ENCODE data around the gene CFDP1.

CFDP1 gene

DNA sequence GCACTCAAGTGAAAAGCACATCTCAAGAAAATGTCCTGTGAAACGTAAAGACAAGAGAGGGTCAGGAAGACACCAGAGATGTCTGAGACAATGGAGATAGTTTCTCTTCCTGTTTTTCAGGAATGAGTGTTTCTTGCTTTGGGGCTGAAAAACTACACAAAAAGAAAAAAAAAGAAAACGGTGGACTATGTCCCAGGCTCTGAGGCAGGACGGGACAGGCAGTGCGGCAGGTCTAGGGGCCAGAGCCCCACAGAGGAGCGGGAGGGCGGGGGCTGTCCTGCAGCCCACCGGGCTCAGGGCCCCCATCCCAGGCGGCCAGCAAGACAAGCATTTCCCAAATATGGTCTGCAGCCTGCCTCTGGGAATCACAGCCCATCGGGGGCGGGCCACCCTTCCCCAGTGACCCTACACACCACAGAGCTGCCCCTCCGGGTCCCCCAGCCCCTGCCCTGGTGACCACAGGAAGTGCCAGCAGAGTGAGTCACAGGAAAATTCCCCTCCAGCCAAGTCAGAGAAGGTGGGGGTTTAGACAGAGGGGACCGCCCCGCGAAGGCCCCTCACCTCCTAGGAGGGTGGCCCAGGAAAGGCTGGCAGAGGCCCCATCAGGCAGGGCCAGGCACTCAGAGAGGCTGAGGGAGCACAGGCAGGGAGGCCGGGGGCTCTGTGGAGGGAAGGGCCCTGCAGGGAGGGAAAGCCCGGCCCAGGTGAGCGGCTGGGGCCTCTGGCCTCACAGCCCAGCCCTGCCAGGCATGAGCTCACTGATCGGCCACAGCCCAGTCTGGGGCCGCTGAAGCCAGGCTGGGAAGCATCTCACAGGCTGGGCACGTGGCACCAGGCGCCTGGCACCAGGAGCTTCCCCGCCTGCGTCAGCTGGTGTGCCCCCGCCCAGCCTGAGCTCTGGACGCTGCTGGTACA lies 188.2 kb downstream of the CFDP1 start:
- DNase-seq (ENCODE audit: low spot score), result no peak
- in situ Hi-C loops (cut with MboI; ENCODE audit: low sequenced_read_pairs, unreplicated experiment), result no loop called here
- TF ChIP-seq, protein P1, sequence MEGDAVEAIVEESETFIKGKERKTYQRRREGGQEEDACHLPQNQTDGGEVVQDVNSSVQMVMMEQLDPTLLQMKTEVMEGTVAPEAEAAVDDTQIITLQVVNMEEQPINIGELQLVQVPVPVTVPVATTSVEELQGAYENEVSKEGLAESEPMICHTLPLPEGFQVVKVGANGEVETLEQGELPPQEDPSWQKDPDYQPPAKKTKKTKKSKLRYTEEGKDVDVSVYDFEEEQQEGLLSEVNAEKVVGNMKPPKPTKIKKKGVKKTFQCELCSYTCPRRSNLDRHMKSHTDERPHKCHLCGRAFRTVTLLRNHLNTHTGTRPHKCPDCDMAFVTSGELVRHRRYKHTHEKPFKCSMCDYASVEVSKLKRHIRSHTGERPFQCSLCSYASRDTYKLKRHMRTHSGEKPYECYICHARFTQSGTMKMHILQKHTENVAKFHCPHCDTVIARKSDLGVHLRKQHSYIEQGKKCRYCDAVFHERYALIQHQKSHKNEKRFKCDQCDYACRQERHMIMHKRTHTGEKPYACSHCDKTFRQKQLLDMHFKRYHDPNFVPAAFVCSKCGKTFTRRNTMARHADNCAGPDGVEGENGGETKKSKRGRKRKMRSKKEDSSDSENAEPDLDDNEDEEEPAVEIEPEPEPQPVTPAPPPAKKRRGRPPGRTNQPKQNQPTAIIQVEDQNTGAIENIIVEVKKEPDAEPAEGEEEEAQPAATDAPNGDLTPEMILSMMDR (IDR thresholded peaks at IDR 0.05; ENCODE audit: borderline replicate concordance, control extremely low read depth, extremely low read depth, insufficient read depth, missing control alignments), result no peak

DNA sequence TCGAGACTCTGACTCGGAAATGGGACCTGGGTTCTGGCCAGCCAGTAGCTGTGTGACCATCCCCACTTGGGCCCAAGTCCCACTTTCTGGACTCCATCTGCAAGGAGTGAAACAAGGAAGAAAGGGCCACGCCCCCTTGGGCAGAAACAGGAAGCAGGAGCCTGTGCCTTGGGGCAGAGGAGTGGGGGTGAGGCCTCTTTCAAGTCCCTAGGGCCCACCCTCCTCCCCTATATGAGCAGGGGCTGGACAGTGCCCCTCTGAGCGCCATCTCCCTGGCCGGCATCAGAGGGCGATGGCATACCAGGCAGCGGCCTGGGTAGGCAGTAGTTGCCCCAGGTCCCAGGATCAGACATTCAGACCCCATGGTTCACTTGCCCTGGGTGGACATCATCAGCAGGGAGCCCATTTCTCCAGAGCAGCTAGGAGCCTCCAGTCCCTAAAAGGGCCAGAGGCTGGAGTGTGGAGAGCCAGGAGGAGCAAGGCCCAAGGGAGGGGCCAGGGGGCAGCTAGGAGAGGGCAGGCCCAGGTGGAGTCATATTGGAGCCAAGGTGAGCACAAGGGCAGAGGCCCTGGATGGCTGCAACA lies 189.0 kb downstream of the CFDP1 start:
- DNase-seq (ENCODE audit: low spot score), result no peak
- in situ Hi-C loops (cut with MboI; ENCODE audit: low sequenced_read_pairs, unreplicated experiment), result no loop called here
- TF ChIP-seq, protein P1 (IDR thresholded peaks at IDR 0.05; ENCODE audit: borderline replicate concordance, control extremely low read depth, extremely low read depth, insufficient read depth, missing control alignments), result no peak
